ENCODE data around the gene MYO1D. TPM values are rescaled to one million over a fixed set of nuclear protein-coding genes. Genes with fewer than 3 reads are reported as not detected.

MYO1D gene
- total and polyA plus RNA-seq, 2 donors (not counting 3 experiments of a cell fraction or from before 2014, with no cell fraction given) = 37.8 to 85.5 TPM

- no peaks in the 10 kb centered on the region for H3K79me2 ChIP-seq (ENCODE audit: control insufficient read depth, insufficient read depth, low read length)
- DNase-seq (ENCODE audit: low read depth, low spot score) (no peak), FAIRE-seq (no peak)
- no peak overlapping the region for H3K27ac ChIP-seq (ENCODE audit: insufficient read depth, low read depth, low read length)
- no peak for TF ChIP-seq JUN (IDR thresholded peaks at IDR 0.05; ENCODE audit: borderline replicate concordance, insufficient read depth, insufficient read length, low read depth)
- no peak for TF ChIP-seq EZH2 (IDR thresholded peaks at IDR 0.05; ENCODE audit: borderline replicate concordance, low read depth, low read length, severe bottlenecking)
- no peak for TF ChIP-seq MYC (IDR thresholded peaks at IDR 0.05; ENCODE audit: low read depth, low read length)
- no peak for TF ChIP-seq POLR2A (IDR thresholded peaks at IDR 0.05; ENCODE audit: low read depth, low read length)
- TF ChIP-seq MAX (IDR thresholded peaks at IDR 0.05; ENCODE audit: insufficient read depth, insufficient read length) = no peak
- TF ChIP-seq CTCF (IDR thresholded peaks at IDR 0.05; ENCODE audit: extremely low read depth in 1 of 2, insufficient read depth in 1 of 2, low read depth in 1 of 2, low read length in 2 of 2) = no peak
- no peak for TF ChIP-seq POLR2AphosphoS5 (IDR thresholded peaks at IDR 0.05; ENCODE audit: insufficient read depth, low read depth, low read length)
- TF ChIP-seq FOS (IDR thresholded peaks at IDR 0.05; ENCODE audit: borderline replicate concordance, insufficient read depth, low read length) = no peak
- TF ChIP-seq GATA2 (IDR thresholded peaks at IDR 0.05; ENCODE audit: insufficient read depth, insufficient read length, low read depth, low read length) = no peak
- H3K4me1 ChIP-seq (ENCODE audit: control insufficient read depth, extremely low read depth, insufficient read depth, low read length) = no peaks in the 10 kb centered on the region
- H4K20me1 ChIP-seq (replicated peaks; ENCODE audit: control insufficient read depth, extremely low read depth, insufficient read depth, low read length) = no peaks in the 10 kb centered on the region
- H3K36me3 ChIP-seq (ENCODE audit: control insufficient read depth in 2 of 2, extremely low read depth in 1 of 2, insufficient read depth in 2 of 2, low read length in 2 of 2) = no peaks in the 10 kb centered on the region
- no peak overlapping the region for H3K9ac ChIP-seq (replicated peaks; ENCODE audit: extremely low read depth, insufficient read depth, low read length)
- no peak overlapping the region for H2AFZ ChIP-seq (ENCODE audit: low read depth, low read length)
- intact Hi-C loops (cut with micrococcal nuclease) = no loop called here
- POLR2A ChIA-PET = no interaction called here
- H3K4me3 ChIP-seq (replicated peaks in 1 of 3; ENCODE audit: insufficient read depth in 1 of 3, low read depth in 1 of 3, low read length in 3 of 3) = no peak overlapping the region
- no TSS peak for BruUV-seq (replicated peaks)
- no peak overlapping the region for H3K4me2 ChIP-seq (ENCODE audit: insufficient read depth, low read length)
- H3K27me3 ChIP-seq (ENCODE audit: control insufficient read depth in 2 of 2, insufficient read depth in 2 of 2, low read length in 2 of 2) = no peaks in the 10 kb centered on the region
- no peaks in the 10 kb centered on the region for H3K9me3 ChIP-seq (replicated peaks; ENCODE audit: control insufficient read depth, insufficient read depth, low read length)
- no peaks in the 10 kb centered on the region for H3K9me1 ChIP-seq (replicated peaks; ENCODE audit: control insufficient read depth, extremely low read depth, insufficient read depth, low read length)
- CTCF ChIA-PET = no interaction called here
- dilution Hi-C loops (cut with MboI; ENCODE audit: extremely low pct_ligation_motif_present, low sequenced_read_pairs) = no loop called here
Measured at GRCh38 chr17:32583053-32583452, 293.9 kb downstream of the MYO1D start.
